Mammary epithelial cell (primary cell): ENCODE results near the gene MGST1.

Experiments used
- CTCF ChIP-seq, 2 donors: IDR thresholded peaks in 1 of 2; conservative IDR thresholded peaks in 1 of 2; 2 replicates each; pipeline ENCODE4 v1.5.1; 2011 to 2012; ENCODE audit warnings: inconsistent platforms in 2 of 2, low read length in 2 of 2, mild to moderate bottlenecking in 2 of 2, control low read depth in 1 of 2, low read depth in 1 of 2; ENCODE audit not compliant: insufficient read depth in 1 of 2; ENCODE audit errors: extremely low read depth in 1 of 2
- EZH2 ChIP-seq: IDR thresholded peaks from 2 replicates; pipeline ENCODE4 v1.6.1; 2012; ENCODE audit warnings: low read length, inconsistent platforms, borderline replicate concordance

GRCh38 chr12:16310934-16311333 is 36.5 kb upstream of the MGST1 start:
- TF ChIP-seq CTCF (conservative IDR thresholded peaks at IDR 0.05 in 1 of 2, IDR thresholded peaks at IDR 0.05 in 1 of 2; ENCODE audit: extremely low read depth in 1 of 2, insufficient read depth in 1 of 2, low read depth in 1 of 2, low read length in 2 of 2) = no peak
- TF ChIP-seq EZH2 = no peak
